ENCODE measurements around the gene SFI1.

Gene SFI1

DNA sequence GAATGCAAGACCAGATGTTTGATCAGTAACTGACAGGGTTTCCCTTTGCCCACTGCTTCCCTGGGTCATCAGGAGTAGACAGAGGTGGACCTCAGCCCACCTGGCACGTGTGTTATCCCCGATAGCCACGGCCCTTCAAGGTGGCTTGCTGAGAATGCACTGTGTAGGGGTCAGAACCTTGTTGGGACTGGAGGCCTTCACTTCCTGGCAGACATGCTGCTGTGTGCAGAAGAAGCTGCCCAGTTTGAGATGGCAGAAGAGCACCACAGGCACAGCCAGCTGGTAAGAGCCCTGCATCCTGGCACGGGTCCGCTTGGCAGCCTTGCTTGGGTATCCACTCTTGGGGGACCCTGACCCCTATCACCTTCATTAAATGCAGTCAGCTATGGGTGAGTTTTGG, 81.8 kb downstream of the SFI1 start:
- DNase-seq (ENCODE audit: low spot score), result no peak
- H3K36me3 ChIP-seq (ENCODE audit: low read depth), result peaks cover 17% of the 10 kb centered on the region

DNA sequence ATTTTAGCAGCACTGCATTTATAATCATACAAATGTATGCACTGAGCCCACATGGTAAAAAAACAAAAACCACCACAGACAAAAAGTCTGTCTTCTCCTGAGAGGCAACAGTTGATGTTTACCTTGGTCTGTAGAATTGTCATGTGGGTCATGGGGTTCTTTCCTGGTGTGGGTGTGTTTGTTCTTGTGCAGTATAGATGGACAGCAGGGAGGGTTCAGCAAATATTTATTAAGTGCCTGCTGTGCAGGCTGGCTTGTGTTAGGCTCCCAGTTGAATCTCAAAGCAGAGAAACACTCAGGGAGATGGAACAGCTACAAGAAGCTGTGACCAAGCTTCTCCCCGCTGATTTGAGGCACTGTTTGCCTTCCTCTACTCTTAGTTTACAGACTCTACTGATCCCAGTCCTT, 83.5 kb downstream of the SFI1 start:
- no peak overlapping the region for H3K4me3 ChIP-seq (ENCODE audit: severe bottlenecking)
- H3K4me1 ChIP-seq (ENCODE audit: insufficient read depth, poor library complexity, severe bottlenecking), result no peaks in the 10 kb centered on the region
- peaks cover 10% of the 10 kb centered on the region; the same call in 1 of the 2 replicates for H3K36me3 ChIP-seq (ENCODE audit: low read depth)
- H3K9me3 ChIP-seq (ENCODE audit: severe bottlenecking), result no peaks in the 10 kb centered on the region
- DNase-seq (ENCODE audit: low spot score) (no peak), ATAC-seq (ENCODE audit: low read depth) (no peak)
- H3K27me3 ChIP-seq (ENCODE audit: insufficient read depth, poor library complexity, severe bottlenecking), result no peaks in the 10 kb centered on the region
- TF ChIP-seq, protein P1, sequence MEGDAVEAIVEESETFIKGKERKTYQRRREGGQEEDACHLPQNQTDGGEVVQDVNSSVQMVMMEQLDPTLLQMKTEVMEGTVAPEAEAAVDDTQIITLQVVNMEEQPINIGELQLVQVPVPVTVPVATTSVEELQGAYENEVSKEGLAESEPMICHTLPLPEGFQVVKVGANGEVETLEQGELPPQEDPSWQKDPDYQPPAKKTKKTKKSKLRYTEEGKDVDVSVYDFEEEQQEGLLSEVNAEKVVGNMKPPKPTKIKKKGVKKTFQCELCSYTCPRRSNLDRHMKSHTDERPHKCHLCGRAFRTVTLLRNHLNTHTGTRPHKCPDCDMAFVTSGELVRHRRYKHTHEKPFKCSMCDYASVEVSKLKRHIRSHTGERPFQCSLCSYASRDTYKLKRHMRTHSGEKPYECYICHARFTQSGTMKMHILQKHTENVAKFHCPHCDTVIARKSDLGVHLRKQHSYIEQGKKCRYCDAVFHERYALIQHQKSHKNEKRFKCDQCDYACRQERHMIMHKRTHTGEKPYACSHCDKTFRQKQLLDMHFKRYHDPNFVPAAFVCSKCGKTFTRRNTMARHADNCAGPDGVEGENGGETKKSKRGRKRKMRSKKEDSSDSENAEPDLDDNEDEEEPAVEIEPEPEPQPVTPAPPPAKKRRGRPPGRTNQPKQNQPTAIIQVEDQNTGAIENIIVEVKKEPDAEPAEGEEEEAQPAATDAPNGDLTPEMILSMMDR (IDR thresholded peaks at IDR 0.05; ENCODE audit: poor library complexity, severe bottlenecking), result no peak
- H3K27ac ChIP-seq (ENCODE audit: poor library complexity, severe bottlenecking), result no peak overlapping the region

More for the DNA sequence above, 81.8 kb downstream of the SFI1 start:
- no peaks in the 10 kb centered on the region for H3K27me3 ChIP-seq (ENCODE audit: insufficient read depth, poor library complexity, severe bottlenecking)
- ATAC-seq (ENCODE audit: low read depth), result no peak
- no peaks in the 10 kb centered on the region for H3K9me3 ChIP-seq (ENCODE audit: severe bottlenecking)
- no peak overlapping the region for H3K4me3 ChIP-seq (ENCODE audit: severe bottlenecking)
- H3K4me1 ChIP-seq (ENCODE audit: insufficient read depth, poor library complexity, severe bottlenecking), result no peaks in the 10 kb centered on the region
- TF ChIP-seq, protein P1 (IDR thresholded peaks at IDR 0.05; ENCODE audit: poor library complexity, severe bottlenecking), result no peak
- H3K27ac ChIP-seq (ENCODE audit: poor library complexity, severe bottlenecking), result no peak overlapping the region

DNA sequence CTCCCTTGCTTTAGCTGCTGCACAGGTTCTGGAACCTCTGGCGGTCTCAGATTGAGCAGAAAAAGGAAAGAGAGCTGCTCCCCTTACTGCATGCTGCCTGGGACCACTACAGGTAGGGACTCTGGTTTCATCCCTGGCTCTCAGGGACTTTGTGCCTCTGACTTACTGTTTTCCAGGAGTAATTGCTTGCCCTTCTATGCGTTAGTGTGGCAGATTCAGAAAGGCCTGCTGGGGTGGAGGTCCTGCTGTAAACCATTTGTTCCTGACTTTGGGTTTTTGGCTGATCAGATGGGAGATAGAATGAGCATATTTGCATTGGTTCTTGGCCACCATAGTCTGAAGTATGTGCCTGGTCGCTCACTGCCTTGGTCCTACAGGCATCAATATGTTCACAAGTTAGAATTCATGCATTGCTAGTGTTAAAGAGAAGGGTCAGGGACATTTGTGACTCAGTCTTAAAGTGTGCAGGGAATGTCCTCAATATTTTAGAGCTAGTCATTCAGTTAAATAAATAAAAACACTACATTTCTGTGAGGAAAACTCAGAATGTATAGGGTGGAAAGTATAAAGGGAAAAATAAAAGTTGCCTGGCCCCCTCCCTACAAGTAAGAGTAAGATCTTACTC, 87.6 kb downstream of the SFI1 start:
- no peak overlapping the region for H3K4me3 ChIP-seq (ENCODE audit: severe bottlenecking)
- TF ChIP-seq, protein P1 (IDR thresholded peaks at IDR 0.05; ENCODE audit: poor library complexity, severe bottlenecking), result no peak
- DNase-seq (ENCODE audit: low spot score), result no peak

DNA sequence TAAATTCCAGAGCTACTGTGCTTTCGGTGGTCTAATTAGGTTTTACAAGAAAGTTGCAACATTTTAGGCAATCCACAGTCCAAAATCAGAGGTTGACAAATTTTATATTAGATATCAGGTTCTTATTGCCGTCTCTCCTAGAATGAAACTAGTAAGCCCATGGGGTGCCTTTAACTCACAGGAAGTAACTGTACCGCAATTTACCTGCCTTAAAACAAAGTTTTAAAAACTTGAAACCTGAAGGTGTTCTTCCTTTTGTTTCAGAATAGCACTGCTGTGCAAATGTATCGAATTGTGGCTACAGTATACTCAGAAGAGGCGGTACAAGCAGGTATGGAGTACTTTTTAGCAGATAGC, 88.4 kb downstream of the SFI1 start:
- TF ChIP-seq, protein P1 (IDR thresholded peaks at IDR 0.05; ENCODE audit: poor library complexity, severe bottlenecking), result no peak
- Histone ChIP-seq H3K27ac (ENCODE audit: poor library complexity, severe bottlenecking) (no peak overlapping the region), H3K9me3 (ENCODE audit: severe bottlenecking) (no peaks in the 10 kb centered on the region), H3K36me3 (ENCODE audit: low read depth) (peaks cover 7% of the 10 kb centered on the region), H3K4me1 (ENCODE audit: insufficient read depth, poor library complexity, severe bottlenecking) (no peaks in the 10 kb centered on the region), H3K27me3 (ENCODE audit: insufficient read depth, poor library complexity, severe bottlenecking) (no peaks in the 10 kb centered on the region), H3K4me3 (ENCODE audit: severe bottlenecking) (no peak overlapping the region)
- ATAC-seq (ENCODE audit: low read depth) (no peak), DNase-seq (ENCODE audit: low spot score) (no peak)

More for the DNA sequence above, 87.6 kb downstream of the SFI1 start:
- peaks cover 7% of the 10 kb centered on the region for H3K36me3 ChIP-seq (ENCODE audit: low read depth)
- ATAC-seq (ENCODE audit: low read depth), result no peak
- no peaks in the 10 kb centered on the region for H3K27me3 ChIP-seq (ENCODE audit: insufficient read depth, poor library complexity, severe bottlenecking)
- H3K9me3 ChIP-seq (ENCODE audit: severe bottlenecking), result no peaks in the 10 kb centered on the region
- H3K4me1 ChIP-seq (ENCODE audit: insufficient read depth, poor library complexity, severe bottlenecking), result no peaks in the 10 kb centered on the region
- H3K27ac ChIP-seq (ENCODE audit: poor library complexity, severe bottlenecking), result no peak overlapping the region

DNA sequence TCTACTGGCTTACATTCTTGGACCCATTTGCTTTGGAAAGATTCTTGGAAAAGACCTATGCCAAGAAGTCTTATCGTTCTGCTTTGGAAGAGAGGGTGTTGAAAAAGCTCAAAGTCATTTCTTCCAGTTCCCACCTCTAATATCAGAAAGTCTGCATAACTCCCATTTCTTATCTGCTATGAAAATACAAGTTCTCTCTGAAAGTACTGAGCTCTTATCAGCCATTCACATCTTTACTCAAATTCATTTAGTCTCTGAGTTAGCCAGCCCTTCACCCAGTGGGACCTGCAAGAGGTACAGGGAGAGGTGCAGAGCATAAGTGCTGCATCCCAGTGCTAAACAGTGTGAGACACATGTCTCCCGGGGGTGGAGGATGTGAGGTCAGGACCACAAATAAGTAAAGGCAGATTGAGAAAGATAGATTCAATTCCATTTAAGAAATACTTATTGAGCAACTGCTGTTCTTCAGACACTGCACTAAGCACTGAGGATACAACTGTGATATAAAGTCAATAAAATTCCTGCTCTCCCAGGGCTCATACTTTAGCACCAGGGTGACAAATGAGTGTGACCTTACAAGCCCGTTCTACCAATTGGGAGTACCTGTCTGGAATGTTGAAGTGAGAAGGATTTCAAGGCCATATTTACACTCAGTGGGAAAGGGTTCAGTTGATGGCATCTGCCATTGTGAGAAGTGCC, 89.0 kb downstream of the SFI1 start:
- Histone ChIP-seq H3K9me3 (ENCODE audit: severe bottlenecking) (no peaks in the 10 kb centered on the region), H3K4me3 (ENCODE audit: severe bottlenecking) (no peak overlapping the region), H3K4me1 (ENCODE audit: insufficient read depth, poor library complexity, severe bottlenecking) (no peaks in the 10 kb centered on the region), H3K27ac (ENCODE audit: poor library complexity, severe bottlenecking) (no peak overlapping the region), H3K36me3 (ENCODE audit: low read depth) (peaks cover 7% of the 10 kb centered on the region), H3K27me3 (ENCODE audit: insufficient read depth, poor library complexity, severe bottlenecking) (no peaks in the 10 kb centered on the region)
- DNase-seq (ENCODE audit: low spot score), result no peak
- TF ChIP-seq, protein P1 (IDR thresholded peaks at IDR 0.05; ENCODE audit: poor library complexity, severe bottlenecking), result no peak
- no peak for ATAC-seq (ENCODE audit: low read depth)
